ENCODE data around the gene TDRD5. TPM values are rescaled to one million over a fixed set of nuclear protein-coding genes. Genes with fewer than 3 reads are reported as not detected.

The TDRD5 gene
- total RNA-seq, 1 experiment from 2014 or later = 0.25 TPM

DNA sequence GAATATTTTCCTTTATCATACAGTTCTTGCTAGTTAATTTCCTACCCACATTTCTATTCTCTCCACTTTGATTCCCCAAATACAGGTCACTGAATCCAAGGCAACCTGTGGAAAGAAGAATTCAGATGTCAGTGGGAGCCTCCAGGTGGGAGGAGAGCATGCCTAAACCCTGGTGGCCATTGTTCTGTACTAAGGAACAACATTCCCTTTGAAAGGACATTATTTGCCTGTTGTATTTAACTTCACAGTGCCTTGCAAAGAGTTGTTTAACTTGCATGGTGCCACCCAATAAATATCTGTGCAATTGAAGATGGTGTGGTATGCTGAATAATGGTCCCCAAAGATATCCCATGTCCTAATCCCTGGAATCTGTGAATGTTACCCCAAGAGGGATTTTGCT is 37.2 kb upstream of the TDRD5 start:
- Histone ChIP-seq H3K79me2 (ENCODE audit: insufficient read depth, low read length) (no peaks in the 10 kb centered on the region), H3K9me3 (ENCODE audit: control insufficient read depth in 1 of 2, insufficient read depth in 1 of 2, low read depth in 1 of 2, low read length in 2 of 2) (no peaks in the 10 kb centered on the region), H3K4me3 (replicated peaks in 1 of 2; ENCODE audit: low read depth in 1 of 2, low read length in 2 of 2) (no peak overlapping the region), H2AFZ (ENCODE audit: low read depth, low read length, poor library complexity, severe bottlenecking) (no peak overlapping the region), H3K27me3 (ENCODE audit: insufficient read depth, low read length) (no peaks in the 10 kb centered on the region), H3K27ac (ENCODE audit: low read depth, low read length) (no peak overlapping the region), H3K36me3 (ENCODE audit: control insufficient read depth in 1 of 2, insufficient read depth in 2 of 2, low read length in 2 of 2) (no peaks in the 10 kb centered on the region), H4K20me1 (ENCODE audit: insufficient read depth) (no peaks in the 10 kb centered on the region), H3K9ac (ENCODE audit: low read length) (no peak overlapping the region), H3K4me2 (ENCODE audit: low read length) (no peak overlapping the region), H3K9me2 (ENCODE audit: insufficient read depth) (no peaks in the 10 kb centered on the region), H3K4me1 (ENCODE audit: control insufficient read depth in 1 of 2, insufficient read depth in 2 of 2, low read length in 2 of 2) (peaks cover 0 to 12% of the 10 kb centered on the region in 2 experiments; a peak in 1 of 4 replicates)
- no TSS peak for BruUV-seq (replicated peaks)
- no peak for ATAC-seq
- POLR2A ChIA-PET = no interaction called here
- TF ChIP-seq TCF7L2 (IDR thresholded peaks at IDR 0.05; ENCODE audit: borderline replicate concordance, extremely low read depth, insufficient read depth, insufficient read length) (no peak), EGR1 (IDR thresholded peaks at IDR 0.05; ENCODE audit: low read depth) (no peak), SRF (IDR thresholded peaks at IDR 0.05; ENCODE audit: low read depth) (no peak), EZH2phosphoT487 (IDR thresholded peaks at IDR 0.05; ENCODE audit: borderline replicate concordance) (no peak), EZH2 (IDR thresholded peaks at IDR 0.05) (no peak), POLR2A (IDR thresholded peaks at IDR 0.05; ENCODE audit: borderline replicate concordance, extremely low read depth, insufficient read depth, insufficient read length) (no peak), FOSL1 (IDR thresholded peaks at IDR 0.05; ENCODE audit: low read depth) (no peak), ZNF274 (IDR thresholded peaks at IDR 0.05; ENCODE audit: low read depth, low read length) (no peak), ELF1 (IDR thresholded peaks at IDR 0.05; ENCODE audit: borderline replicate concordance, low read depth) (no peak), ZFX (IDR thresholded peaks at IDR 0.05) (no peak), SIN3A (IDR thresholded peaks at IDR 0.05; ENCODE audit: low read depth) (no peak), SP1 (IDR thresholded peaks at IDR 0.05; ENCODE audit: low read depth) (no peak)
- TF ChIP-seq, protein P1, sequence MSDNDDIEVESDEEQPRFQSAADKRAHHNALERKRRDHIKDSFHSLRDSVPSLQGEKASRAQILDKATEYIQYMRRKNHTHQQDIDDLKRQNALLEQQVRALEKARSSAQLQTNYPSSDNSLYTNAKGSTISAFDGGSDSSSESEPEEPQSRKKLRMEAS (IDR thresholded peaks at IDR 0.05) = no peak
- TF ChIP-seq, protein P2, sequence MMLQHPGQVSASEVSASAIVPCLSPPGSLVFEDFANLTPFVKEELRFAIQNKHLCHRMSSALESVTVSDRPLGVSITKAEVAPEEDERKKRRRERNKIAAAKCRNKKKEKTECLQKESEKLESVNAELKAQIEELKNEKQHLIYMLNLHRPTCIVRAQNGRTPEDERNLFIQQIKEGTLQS (IDR thresholded peaks at IDR 0.05) = no peak
- TF ChIP-seq, protein P3, sequence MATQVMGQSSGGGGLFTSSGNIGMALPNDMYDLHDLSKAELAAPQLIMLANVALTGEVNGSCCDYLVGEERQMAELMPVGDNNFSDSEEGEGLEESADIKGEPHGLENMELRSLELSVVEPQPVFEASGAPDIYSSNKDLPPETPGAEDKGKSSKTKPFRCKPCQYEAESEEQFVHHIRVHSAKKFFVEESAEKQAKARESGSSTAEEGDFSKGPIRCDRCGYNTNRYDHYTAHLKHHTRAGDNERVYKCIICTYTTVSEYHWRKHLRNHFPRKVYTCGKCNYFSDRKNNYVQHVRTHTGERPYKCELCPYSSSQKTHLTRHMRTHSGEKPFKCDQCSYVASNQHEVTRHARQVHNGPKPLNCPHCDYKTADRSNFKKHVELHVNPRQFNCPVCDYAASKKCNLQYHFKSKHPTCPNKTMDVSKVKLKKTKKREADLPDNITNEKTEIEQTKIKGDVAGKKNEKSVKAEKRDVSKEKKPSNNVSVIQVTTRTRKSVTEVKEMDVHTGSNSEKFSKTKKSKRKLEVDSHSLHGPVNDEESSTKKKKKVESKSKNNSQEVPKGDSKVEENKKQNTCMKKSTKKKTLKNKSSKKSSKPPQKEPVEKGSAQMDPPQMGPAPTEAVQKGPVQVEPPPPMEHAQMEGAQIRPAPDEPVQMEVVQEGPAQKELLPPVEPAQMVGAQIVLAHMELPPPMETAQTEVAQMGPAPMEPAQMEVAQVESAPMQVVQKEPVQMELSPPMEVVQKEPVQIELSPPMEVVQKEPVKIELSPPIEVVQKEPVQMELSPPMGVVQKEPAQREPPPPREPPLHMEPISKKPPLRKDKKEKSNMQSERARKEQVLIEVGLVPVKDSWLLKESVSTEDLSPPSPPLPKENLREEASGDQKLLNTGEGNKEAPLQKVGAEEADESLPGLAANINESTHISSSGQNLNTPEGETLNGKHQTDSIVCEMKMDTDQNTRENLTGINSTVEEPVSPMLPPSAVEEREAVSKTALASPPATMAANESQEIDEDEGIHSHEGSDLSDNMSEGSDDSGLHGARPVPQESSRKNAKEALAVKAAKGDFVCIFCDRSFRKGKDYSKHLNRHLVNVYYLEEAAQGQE (IDR thresholded peaks at IDR 0.05; ENCODE audit: low read depth) = no peak
- RAD21 ChIA-PET (ENCODE audit: low non-redundant PET in 1 of 2, low total read pairs in 2 of 2, uncharacterized antibody in 2 of 2, unreplicated experiment in 2 of 2) = no interaction called here
- no peak for DNase-seq (ENCODE audit: low read depth, low spot score)
- CTCF ChIA-PET = no interaction called here
- intact Hi-C loops (cut with micrococcal nuclease) = no loop called here

All from HCT116 (cell line).